Measurements from ENCODE around the gene PAX8. TPM values are rescaled to one million over a fixed set of nuclear protein-coding genes. Genes with fewer than 3 reads are reported as not detected.

Gene PAX8
- total RNA-seq, 2 experiments from 2014 or later, result 1.6 to 2.6 TPM

DNA sequence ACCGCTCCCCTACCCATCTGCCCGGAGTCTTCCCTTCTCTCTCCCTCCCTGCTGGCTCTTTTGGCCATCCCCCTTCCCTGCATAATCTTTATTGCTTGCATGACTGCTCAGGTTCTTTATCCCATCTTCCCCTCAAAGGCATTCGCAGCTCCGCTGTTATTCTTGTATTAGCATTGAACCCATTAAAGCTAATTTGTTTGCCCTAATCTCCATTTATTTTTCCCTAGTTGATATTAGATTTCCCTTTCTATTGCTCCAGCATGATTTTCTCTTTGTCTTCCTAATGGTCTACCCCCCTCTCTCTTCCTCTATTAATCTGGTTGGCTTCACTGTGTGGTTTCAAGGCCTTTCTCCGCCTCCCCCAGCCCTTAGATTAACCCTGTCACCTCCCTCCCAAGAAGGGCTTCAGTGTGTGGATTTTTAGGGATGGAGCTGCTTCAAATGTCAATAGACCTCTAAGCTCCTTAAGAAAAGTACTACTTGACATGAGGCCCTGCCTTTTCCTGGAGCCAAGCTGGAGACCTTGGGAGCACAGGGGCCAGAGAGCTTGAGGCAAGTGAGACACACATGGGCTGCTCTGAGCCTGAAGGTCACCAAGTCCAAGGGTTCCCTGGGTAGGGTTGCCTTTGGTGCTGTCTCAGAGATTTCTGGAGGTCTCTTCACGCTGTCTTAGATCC lies 20.1 kb downstream of the PAX8 start:
- Histone ChIP-seq H3K36me3 (ENCODE audit: insufficient read depth, low read length) (peaks cover 6% of the 10 kb centered on the region; the same call in 1 of the 2 replicates), H3K4me1 (ENCODE audit: insufficient read depth, low read length, poor library complexity, severe bottlenecking) (no peaks in the 10 kb centered on the region), H3K9me3 (ENCODE audit: low read length) (no peaks in the 10 kb centered on the region), H2AFZ (ENCODE audit: low read length) (no peak overlapping the region), H3K9me2 (ENCODE audit: insufficient read depth, low read length) (no peaks in the 10 kb centered on the region), H3K79me2 (ENCODE audit: insufficient read depth, low read depth, low read length) (no peaks in the 10 kb centered on the region), H4K20me1 (ENCODE audit: insufficient read depth, low read length) (no peaks in the 10 kb centered on the region), H3K4me3 (ENCODE audit: low read depth, low read length, poor library complexity, severe bottlenecking) (no peak overlapping the region), H3K27ac (ENCODE audit: low read depth, low read length, poor library complexity, severe bottlenecking) (no peak overlapping the region), H3K4me2 (ENCODE audit: low read length) (no peak overlapping the region)
- POLR2A ChIA-PET, result interaction anchor here (0.6 kb wide), 1 partner anchor 10 kb away, joined by 3 read pairs; no protein-coding TSS in a partner anchor
- no TSS peak for BruUV-seq (replicated peaks)
- DNase-seq (ENCODE audit: low spot score), result no peak
- CTCF ChIA-PET (ENCODE audit: unreplicated experiment), result no interaction called here
- TF ChIP-seq EZH2phosphoT487 (IDR thresholded peaks at IDR 0.05; ENCODE audit: borderline replicate concordance, low read depth, low read length), result no peak
- TF ChIP-seq, protein P1, sequence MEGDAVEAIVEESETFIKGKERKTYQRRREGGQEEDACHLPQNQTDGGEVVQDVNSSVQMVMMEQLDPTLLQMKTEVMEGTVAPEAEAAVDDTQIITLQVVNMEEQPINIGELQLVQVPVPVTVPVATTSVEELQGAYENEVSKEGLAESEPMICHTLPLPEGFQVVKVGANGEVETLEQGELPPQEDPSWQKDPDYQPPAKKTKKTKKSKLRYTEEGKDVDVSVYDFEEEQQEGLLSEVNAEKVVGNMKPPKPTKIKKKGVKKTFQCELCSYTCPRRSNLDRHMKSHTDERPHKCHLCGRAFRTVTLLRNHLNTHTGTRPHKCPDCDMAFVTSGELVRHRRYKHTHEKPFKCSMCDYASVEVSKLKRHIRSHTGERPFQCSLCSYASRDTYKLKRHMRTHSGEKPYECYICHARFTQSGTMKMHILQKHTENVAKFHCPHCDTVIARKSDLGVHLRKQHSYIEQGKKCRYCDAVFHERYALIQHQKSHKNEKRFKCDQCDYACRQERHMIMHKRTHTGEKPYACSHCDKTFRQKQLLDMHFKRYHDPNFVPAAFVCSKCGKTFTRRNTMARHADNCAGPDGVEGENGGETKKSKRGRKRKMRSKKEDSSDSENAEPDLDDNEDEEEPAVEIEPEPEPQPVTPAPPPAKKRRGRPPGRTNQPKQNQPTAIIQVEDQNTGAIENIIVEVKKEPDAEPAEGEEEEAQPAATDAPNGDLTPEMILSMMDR (conservative IDR thresholded peaks at IDR 0.05; ENCODE audit: low read length), result no peak
- intact Hi-C loops (cut with micrococcal nuclease; ENCODE audit: unreplicated experiment), result no loop called here

DNA sequence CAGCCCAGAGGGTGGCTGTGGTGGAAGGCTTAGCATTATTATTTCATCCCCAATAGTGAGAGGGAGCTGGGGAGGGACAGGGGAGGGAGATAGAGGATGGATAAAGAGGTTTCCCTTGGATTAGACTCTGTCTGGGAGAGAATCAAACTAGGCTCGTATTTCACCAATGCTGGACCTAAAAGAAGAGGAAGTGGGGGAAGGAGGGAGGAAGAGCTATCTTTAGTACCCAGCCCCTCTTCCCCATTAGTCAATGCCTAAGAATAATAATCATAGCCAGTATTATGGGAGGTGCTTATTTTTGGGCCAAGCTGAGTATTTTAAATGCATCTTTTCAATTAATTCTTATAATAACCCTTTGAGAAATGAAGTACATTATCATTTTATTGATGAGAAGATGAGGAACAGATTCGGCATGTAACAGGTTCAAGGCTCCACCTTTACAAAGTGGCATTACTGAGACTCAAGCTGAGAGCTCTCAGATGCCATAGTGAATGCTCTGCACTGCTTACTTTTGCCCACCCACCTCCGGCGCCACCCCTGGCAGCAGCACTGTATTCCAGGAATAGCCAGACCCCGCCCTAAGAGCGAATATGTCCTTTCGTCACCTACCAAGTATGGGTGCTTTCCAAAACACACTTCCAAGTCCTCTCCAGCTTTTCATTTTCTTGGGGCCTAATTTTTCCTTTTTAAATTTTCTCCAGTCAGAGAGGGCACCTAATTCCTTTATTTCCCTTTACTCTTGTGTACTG lies 21.0 kb downstream of the PAX8 start:
- Histone ChIP-seq H3K4me2 (ENCODE audit: low read length) (no peak overlapping the region), H3K4me1 (ENCODE audit: insufficient read depth, low read length, poor library complexity, severe bottlenecking) (no peaks in the 10 kb centered on the region)
- CTCF ChIA-PET (ENCODE audit: unreplicated experiment), result no interaction called here

More for the DNA sequence above, 21.0 kb downstream of the PAX8 start:
- H3K79me2 ChIP-seq (ENCODE audit: insufficient read depth, low read depth, low read length), result no peaks in the 10 kb centered on the region
- H3K4me3 ChIP-seq (ENCODE audit: low read depth, low read length, poor library complexity, severe bottlenecking), result no peak overlapping the region
- no peak for DNase-seq (ENCODE audit: low spot score)
- intact Hi-C loops (cut with micrococcal nuclease; ENCODE audit: unreplicated experiment), result no loop called here
- H3K36me3 ChIP-seq (ENCODE audit: insufficient read depth, low read length), result peaks cover 6% of the 10 kb centered on the region; the same call in 1 of the 2 replicates
- BruUV-seq (replicated peaks), result no TSS peak
- no peak overlapping the region for H2AFZ ChIP-seq (ENCODE audit: low read length)
- TF ChIP-seq, protein P1 (conservative IDR thresholded peaks at IDR 0.05; ENCODE audit: low read length), result no peak
- TF ChIP-seq EZH2phosphoT487 (IDR thresholded peaks at IDR 0.05; ENCODE audit: borderline replicate concordance, low read depth, low read length), result no peak
- POLR2A ChIA-PET, result no interaction called here
- no peaks in the 10 kb centered on the region for H3K9me3 ChIP-seq (ENCODE audit: low read length)
- no peaks in the 10 kb centered on the region for H3K9me2 ChIP-seq (ENCODE audit: insufficient read depth, low read length)
- H4K20me1 ChIP-seq (ENCODE audit: insufficient read depth, low read length), result no peaks in the 10 kb centered on the region
- no peak overlapping the region for H3K27ac ChIP-seq (ENCODE audit: low read depth, low read length, poor library complexity, severe bottlenecking)
